PC-3 (cell line): ENCODE measurements around the gene EFCAB14.

Experiments
- EZH2 ChIP-seq: fragments of 300-600 bp; sonication (generic); IDR thresholded peaks from one replicate; pipeline ENCODE4 v1.6.1; 2017; ENCODE audit warnings: antibody characterized with exemption, mild to moderate bottlenecking, low read length; ENCODE audit not compliant: unreplicated experiment
- EZH2phosphoT487 ChIP-seq: fragments of 300-600 bp; sonication (generic); IDR thresholded peaks from 2 replicates; pipeline ENCODE4 v1.6.1; 2018; ENCODE audit warnings: mild to moderate bottlenecking, antibody characterized with exemption, low read length, borderline replicate concordance
- TF ChIP-seq, protein P1 (sequence below): fragments of 300-600 bp; sonication (generic); conservative IDR thresholded peaks from 2 replicates; pipeline ENCODE4 v1.5.1; 2017; ENCODE audit warnings: antibody characterized with exemption, low read depth, mild to moderate bottlenecking, low read length

DNA sequence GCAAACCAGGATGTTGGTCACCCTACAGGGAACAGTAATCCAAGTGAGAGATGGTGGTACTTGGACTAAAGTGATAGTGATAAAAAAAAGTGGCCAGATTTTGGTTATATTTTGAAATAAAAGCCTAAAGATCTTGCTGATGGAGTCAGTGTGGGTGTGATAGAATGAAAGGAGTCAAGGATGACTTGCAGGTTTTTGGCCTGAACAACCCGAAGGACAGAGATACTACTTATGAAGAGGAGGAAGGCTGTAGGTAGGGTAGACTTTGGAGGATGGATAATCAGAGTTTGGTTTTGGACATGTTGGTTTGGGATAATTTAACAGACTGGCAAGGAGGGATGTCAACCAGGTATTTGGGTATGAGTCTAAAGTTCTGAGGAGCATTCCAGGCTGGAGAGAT lies 48.8 kb downstream of the EFCAB14 start:
- TF ChIP-seq, protein P1, sequence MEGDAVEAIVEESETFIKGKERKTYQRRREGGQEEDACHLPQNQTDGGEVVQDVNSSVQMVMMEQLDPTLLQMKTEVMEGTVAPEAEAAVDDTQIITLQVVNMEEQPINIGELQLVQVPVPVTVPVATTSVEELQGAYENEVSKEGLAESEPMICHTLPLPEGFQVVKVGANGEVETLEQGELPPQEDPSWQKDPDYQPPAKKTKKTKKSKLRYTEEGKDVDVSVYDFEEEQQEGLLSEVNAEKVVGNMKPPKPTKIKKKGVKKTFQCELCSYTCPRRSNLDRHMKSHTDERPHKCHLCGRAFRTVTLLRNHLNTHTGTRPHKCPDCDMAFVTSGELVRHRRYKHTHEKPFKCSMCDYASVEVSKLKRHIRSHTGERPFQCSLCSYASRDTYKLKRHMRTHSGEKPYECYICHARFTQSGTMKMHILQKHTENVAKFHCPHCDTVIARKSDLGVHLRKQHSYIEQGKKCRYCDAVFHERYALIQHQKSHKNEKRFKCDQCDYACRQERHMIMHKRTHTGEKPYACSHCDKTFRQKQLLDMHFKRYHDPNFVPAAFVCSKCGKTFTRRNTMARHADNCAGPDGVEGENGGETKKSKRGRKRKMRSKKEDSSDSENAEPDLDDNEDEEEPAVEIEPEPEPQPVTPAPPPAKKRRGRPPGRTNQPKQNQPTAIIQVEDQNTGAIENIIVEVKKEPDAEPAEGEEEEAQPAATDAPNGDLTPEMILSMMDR = no peak
- TF ChIP-seq EZH2 (no peak), EZH2phosphoT487 (no peak)
